ENCODE data around the gene ASMT. TPM values are rescaled to one million over a fixed set of nuclear protein-coding genes. Genes with fewer than 3 reads are reported as not detected.
"Not testable (repeated sequence)": the region's sequence is repeated elsewhere in the genome, so short reads cannot be mapped to it uniquely, and the experiment has no call there.

Gene ASMT
- total RNA-seq, 4 donors from 2014 or later: not detected

GRCh38 chrX:1676866-1677265 is 62.0 kb downstream of the ASMT start:
- WGBS, 2 donors: 92 to 95% methylated on average over 14 of the region's 14 CpGs
- DNase-seq: no peak

GRCh38 chrX:1679238-1679637 is 64.4 kb downstream of the ASMT start:
- DNase-seq: no peak
- no peak overlapping the region for H3K27ac ChIP-seq
- H3K36me3 ChIP-seq: no peaks in the 10 kb centered on the region
- H3K4me1 ChIP-seq: no peaks in the 10 kb centered on the region
- no peak for TF ChIP-seq POLR2A (IDR thresholded peaks at IDR 0.05)
- TF ChIP-seq CTCF (IDR thresholded peaks at IDR 0.05): no peak
- H3K4me3 ChIP-seq (replicated peaks in 1 of 3): no peak overlapping the region
- 61 to 73% methylated on average over 9 of the region's 9 CpGs for WGBS, 2 donors
- H3K9me3 ChIP-seq: no peaks in the 10 kb centered on the region
- intact Hi-C loops (cut with DNase I): no loop called here
- H3K27me3 ChIP-seq: no peaks in the 10 kb centered on the region

More at GRCh38 chrX:1676866-1677265, 62.0 kb downstream of the ASMT start:
- Histone ChIP-seq H3K9me3 (no peaks in the 10 kb centered on the region), H3K27ac (no peak overlapping the region), H3K4me1 (no peaks in the 10 kb centered on the region), H3K36me3 (no peaks in the 10 kb centered on the region), H3K4me3 (replicated peaks in 1 of 3) (no peak overlapping the region), H3K27me3 (no peaks in the 10 kb centered on the region)
- no peak for TF ChIP-seq POLR2A (IDR thresholded peaks at IDR 0.05)
- no peak for TF ChIP-seq CTCF (IDR thresholded peaks at IDR 0.05)
- intact Hi-C loops (cut with DNase I): no loop called here

DNA sequence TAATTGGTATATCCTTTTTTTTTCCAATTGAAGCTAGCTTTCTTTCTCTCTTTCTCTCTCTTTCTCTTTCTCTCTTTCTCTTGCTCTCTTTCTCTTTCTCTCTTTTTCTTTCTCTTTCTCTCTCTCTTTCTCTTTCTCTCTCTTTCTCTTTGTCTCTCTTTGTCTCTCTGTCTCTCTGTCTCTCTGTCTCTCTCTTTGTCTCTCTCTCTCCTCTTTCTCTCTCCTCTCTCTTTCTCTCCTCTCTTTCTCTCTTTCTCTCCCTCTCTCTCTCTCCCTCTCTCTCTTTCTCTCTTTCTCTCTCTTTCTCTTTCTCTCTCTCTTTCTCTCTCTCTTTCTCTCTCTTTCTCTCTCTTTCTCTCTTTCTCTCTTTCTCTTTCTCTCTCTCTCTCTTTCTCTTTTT is 66.6 kb downstream of the ASMT start:
- intact Hi-C loops (cut with DNase I): no loop called here
- no peak overlapping the region for H3K27ac ChIP-seq
- DNase-seq: no peak
- TF ChIP-seq CTCF (IDR thresholded peaks at IDR 0.05) (no peak), POLR2A (IDR thresholded peaks at IDR 0.05) (no peak)
- H3K4me3 ChIP-seq (replicated peaks in 1 of 3): no peak overlapping the region
- H3K27me3 ChIP-seq: no peaks in the 10 kb centered on the region
- no peaks in the 10 kb centered on the region for H3K36me3 ChIP-seq
- H3K4me1 ChIP-seq: no peaks in the 10 kb centered on the region
- no peaks in the 10 kb centered on the region for H3K9me3 ChIP-seq

- H3K9me3 ChIP-seq; intact Hi-C loops (cut with DNase I): not testable (repeated sequence)
Observed at GRCh38 chrX:1681856-1682255, 67.0 kb downstream of the ASMT start.

GRCh38 chrX:1682501-1682900 is 67.6 kb downstream of the ASMT start:
- H3K27ac ChIP-seq; H3K27me3 ChIP-seq; intact Hi-C loops (cut with DNase I); H3K4me3 ChIP-seq (replicated peaks in 1 of 3); H3K4me1 ChIP-seq; H3K36me3 ChIP-seq; DNase-seq; H3K9me3 ChIP-seq: not testable (repeated sequence)
- WGBS, 2 donors: 96 to 98% methylated on average over 4 of the region's 4 CpGs

More at GRCh38 chrX:1681856-1682255, 67.0 kb downstream of the ASMT start:
- not testable (repeated sequence) for H3K4me1 ChIP-seq; H3K27ac ChIP-seq; H3K4me3 ChIP-seq (replicated peaks in 1 of 3); H3K36me3 ChIP-seq; H3K27me3 ChIP-seq; DNase-seq

DNA sequence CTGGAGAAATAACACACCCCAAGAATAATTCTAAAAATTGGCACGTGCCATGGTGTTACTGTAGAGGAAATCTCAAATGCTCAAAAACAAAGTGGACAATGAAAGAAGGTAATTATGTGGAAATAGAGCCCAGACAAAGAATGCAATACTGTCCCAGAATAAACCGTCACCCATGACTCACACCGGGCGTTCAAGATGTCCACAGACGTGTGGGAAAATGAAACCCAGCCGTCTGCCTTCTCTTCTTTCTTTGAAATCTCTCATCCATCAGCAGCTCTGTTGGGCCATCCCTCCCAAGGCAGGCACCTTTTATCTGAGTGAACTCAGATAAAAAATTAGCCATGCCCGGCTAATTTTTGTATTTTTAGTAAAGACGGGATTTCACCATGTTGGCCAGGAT is 70.0 kb downstream of the ASMT start:
- H3K4me3 ChIP-seq (replicated peaks in 1 of 3); H3K4me1 ChIP-seq; DNase-seq; H3K27me3 ChIP-seq; H3K27ac ChIP-seq; H3K36me3 ChIP-seq; intact Hi-C loops (cut with DNase I); H3K9me3 ChIP-seq: not testable (repeated sequence)
- 75% methylated on average over 7 of the region's 8 CpGs for WGBS, 2 donors

DNA sequence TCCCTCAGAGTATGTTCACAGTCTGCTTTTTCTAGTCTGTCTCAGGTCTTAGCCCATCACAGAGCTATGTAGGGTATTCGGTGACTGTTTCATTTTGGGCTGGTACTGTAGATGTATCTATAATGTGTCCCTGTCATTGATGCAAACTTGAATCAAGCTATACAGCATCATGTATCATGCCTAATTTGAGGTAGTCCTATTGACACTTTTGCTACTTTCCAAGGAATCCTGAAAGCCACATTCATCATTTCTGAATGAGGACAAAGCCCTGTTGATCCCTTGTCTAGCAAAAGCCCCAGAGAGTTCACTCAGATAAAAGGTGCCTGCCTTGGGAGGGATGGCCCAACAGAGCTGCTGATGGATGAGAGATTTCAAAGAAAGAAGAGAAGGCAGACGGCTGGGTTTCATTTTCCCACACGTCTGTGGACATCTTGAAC is 70.6 kb downstream of the ASMT start:
- WGBS, 2 donors: 68 to 81% methylated on average over 3 of the region's 3 CpGs
- intact Hi-C loops (cut with DNase I); H3K4me1 ChIP-seq: not testable (repeated sequence)

More for the DNA sequence above, 70.6 kb downstream of the ASMT start:
- H3K27me3 ChIP-seq; H3K9me3 ChIP-seq; DNase-seq; H3K4me3 ChIP-seq (replicated peaks in 1 of 3); H3K27ac ChIP-seq; H3K36me3 ChIP-seq: not testable (repeated sequence)

Data from thyroid gland (tissue), 4 donors.